ENCODE data around the gene GCN1. TPM values are rescaled to one million over a fixed set of nuclear protein-coding genes. Genes with fewer than 3 reads are reported as not detected.

Gene GCN1
- total and polyA plus RNA-seq, 2 of the 8 experiments (the other 6 are each of a cell fraction or from before 2014, with no cell fraction given), result 61.4 to 133 TPM

DNA sequence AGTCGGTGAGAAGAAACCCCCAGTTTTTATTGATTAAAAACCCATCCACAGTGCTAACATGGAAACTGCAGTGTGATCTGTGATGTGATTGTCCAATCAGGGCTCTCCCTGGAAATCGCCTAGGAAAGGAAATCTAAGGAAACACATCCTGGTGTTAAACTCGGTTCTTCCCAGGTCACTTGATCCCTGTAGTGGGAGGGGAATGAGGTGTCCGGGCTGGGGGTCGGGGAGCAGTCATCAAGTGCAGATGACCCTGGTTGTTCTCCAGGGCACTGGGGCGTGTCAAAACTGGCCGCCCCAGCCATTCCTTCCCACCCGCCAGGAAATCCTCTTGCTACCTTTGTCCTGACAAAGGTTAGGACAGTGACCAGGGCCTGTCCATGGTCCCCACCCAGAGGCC is 98.8 kb downstream of the GCN1 start:
- no peak overlapping the region for H2BK120ac ChIP-seq (replicated peaks; ENCODE audit: low read depth, low read length)
- no peak overlapping the region for H2BK15ac ChIP-seq (ENCODE audit: low read length)
- FAIRE-seq (no peak), DNase-seq (ENCODE audit: low read depth in 1 of 2, low spot score in 2 of 2) (no peak)
- peaks cover 0 to 10% of the 10 kb centered on the region in 2 experiments; a peak in 2 of 4 replicates for H3K79me2 ChIP-seq (ENCODE audit: control insufficient read depth in 1 of 2, insufficient read depth in 2 of 2, low read length in 2 of 2)
- POLR2A ChIA-PET (ENCODE audit: partially characterized antibody), result interaction anchor here (1.1 to 11.7 kb wide), 6 partner anchors 9 to 104 kb away, joined by 3 to 96 read pairs (median 4); partner anchors contain the start of gene RAB35
- H3K4ac ChIP-seq (replicated peaks; ENCODE audit: insufficient read length, low read depth, low read length), result no peak overlapping the region
- no peak overlapping the region for H2AK5ac ChIP-seq (ENCODE audit: low read depth, low read length)
- no peak overlapping the region; the same call in 1 of the 2 replicates for H4K8ac ChIP-seq (ENCODE audit: extremely low read depth, insufficient read depth, low read length)
- no peak overlapping the region for H2BK20ac ChIP-seq (ENCODE audit: low read length)
- H2BK5ac ChIP-seq (ENCODE audit: low read depth, low read length), result 0 out of 2 replicates have a peak overlapping the region, but pooled peaks have one; percentile 30
- no peaks in the 10 kb centered on the region for H3K27me3 ChIP-seq (replicated peaks in 1 of 4; ENCODE audit: control insufficient read depth in 3 of 4, extremely low read depth in 1 of 4, insufficient read depth in 3 of 4, low read length in 3 of 4)
- no peak overlapping the region for H3K4me2 ChIP-seq (ENCODE audit: insufficient read depth in 1 of 2, low read depth in 2 of 2, low read length in 2 of 2)
- H2BK12ac ChIP-seq (ENCODE audit: low read depth, low read length), result no peak overlapping the region
- peaks cover 0 to 12% (median 8%) of the 10 kb centered on the region in 4 experiments; a peak in 6 of 8 replicates for H3K36me3 ChIP-seq (ENCODE audit: control insufficient read depth in 2 of 4, insufficient read depth in 4 of 4, low read length in 3 of 4)
- peaks cover 6 to 11% of the 10 kb centered on the region in 2 experiments for H4K20me1 ChIP-seq (replicated peaks in 1 of 2; ENCODE audit: control insufficient read depth in 1 of 2, insufficient read depth in 2 of 2, low read length in 2 of 2)
- WGBS, 2 experiments (ENCODE audit: extremely low coverage in 1 of 2, insufficient coverage in 1 of 2, insufficient read length in 1 of 2, insufficient replicate concordance in 2 of 2, low coverage in 1 of 2, low lambda C conversion rate in 2 of 2, missing lambda C conversion rate in 1 of 2), result 82% methylated on average over 8 of the region's 8 CpGs; no CpG with 5 or more reads in 1 of the 2 experiments
- H3K9ac ChIP-seq (replicated peaks in 1 of 4; ENCODE audit: extremely low read depth in 1 of 4, low read depth in 3 of 4, low read length in 3 of 4), result peak overlapping the region in 1 of 4 experiments; percentile 19; a peak in 1 of 7 replicates
- no peak overlapping the region for H3K18ac ChIP-seq (ENCODE audit: extremely low read depth, low read length)
- no peaks in the 10 kb centered on the region for H3K9me3 ChIP-seq (ENCODE audit: insufficient read depth in 2 of 2, low read depth in 1 of 2, low read length in 1 of 2)
- no peak overlapping the region for H4K5ac ChIP-seq (ENCODE audit: insufficient read length, low read depth, low read length)
- peaks cover 6 to 32% (median 27%) of the 10 kb centered on the region in 4 experiments for H3K4me1 ChIP-seq (replicated peaks in 1 of 4; ENCODE audit: control insufficient read depth in 3 of 4, insufficient read depth in 4 of 4, low read length in 3 of 4)
- TF ChIP-seq GABPA (IDR thresholded peaks at IDR 0.05; ENCODE audit: borderline replicate concordance, insufficient read depth, low read length) (no peak), EZH2 (IDR thresholded peaks at IDR 0.05; ENCODE audit: low read depth, low read length, severe bottlenecking) (no peak), RFX5 (IDR thresholded peaks at IDR 0.05; ENCODE audit: borderline replicate concordance, low read depth, low read length) (no peak), RXRA (IDR thresholded peaks at IDR 0.05; ENCODE audit: insufficient read depth, low read depth, low read length) (no peak), YY1 (IDR thresholded peaks at IDR 0.05; ENCODE audit: low read depth, low read length) (no peak), BCL11A (IDR thresholded peaks at IDR 0.05; ENCODE audit: low read depth in 2 of 2, low read length in 2 of 2) (no peak), JUND (IDR thresholded peaks at IDR 0.05; ENCODE audit: low read length) (no peak)
- TF ChIP-seq, protein P1, sequence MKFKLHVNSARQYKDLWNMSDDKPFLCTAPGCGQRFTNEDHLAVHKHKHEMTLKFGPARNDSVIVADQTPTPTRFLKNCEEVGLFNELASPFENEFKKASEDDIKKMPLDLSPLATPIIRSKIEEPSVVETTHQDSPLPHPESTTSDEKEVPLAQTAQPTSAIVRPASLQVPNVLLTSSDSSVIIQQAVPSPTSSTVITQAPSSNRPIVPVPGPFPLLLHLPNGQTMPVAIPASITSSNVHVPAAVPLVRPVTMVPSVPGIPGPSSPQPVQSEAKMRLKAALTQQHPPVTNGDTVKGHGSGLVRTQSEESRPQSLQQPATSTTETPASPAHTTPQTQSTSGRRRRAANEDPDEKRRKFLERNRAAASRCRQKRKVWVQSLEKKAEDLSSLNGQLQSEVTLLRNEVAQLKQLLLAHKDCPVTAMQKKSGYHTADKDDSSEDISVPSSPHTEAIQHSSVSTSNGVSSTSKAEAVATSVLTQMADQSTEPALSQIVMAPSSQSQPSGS (IDR thresholded peaks at IDR 0.05; ENCODE audit: low read length), result no peak
- TF ChIP-seq, protein P2, sequence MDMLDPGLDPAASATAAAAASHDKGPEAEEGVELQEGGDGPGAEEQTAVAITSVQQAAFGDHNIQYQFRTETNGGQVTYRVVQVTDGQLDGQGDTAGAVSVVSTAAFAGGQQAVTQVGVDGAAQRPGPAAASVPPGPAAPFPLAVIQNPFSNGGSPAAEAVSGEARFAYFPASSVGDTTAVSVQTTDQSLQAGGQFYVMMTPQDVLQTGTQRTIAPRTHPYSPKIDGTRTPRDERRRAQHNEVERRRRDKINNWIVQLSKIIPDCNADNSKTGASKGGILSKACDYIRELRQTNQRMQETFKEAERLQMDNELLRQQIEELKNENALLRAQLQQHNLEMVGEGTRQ (IDR thresholded peaks at IDR 0.05; ENCODE audit: low read length), result no peak
- no peak overlapping the region for H3K4me3 ChIP-seq (ENCODE audit: extremely low read depth in 1 of 4, insufficient read depth in 2 of 4, low read depth in 3 of 4, low read length in 4 of 4)
- H3K79me1 ChIP-seq (ENCODE audit: low read depth, low read length), result peaks cover 3% of the 10 kb centered on the region; the same call in 1 of the 2 replicates
- peak overlapping the region; percentile 45; the same call in 1 of the 2 replicates for H3K27ac ChIP-seq (ENCODE audit: low read depth, low read length)
- H2AFZ ChIP-seq (ENCODE audit: low read length), result no peak overlapping the region
- H3K56ac ChIP-seq (replicated peaks; ENCODE audit: insufficient read length, low read depth, low read length), result no peak overlapping the region
- no peak overlapping the region for H3K14ac ChIP-seq (ENCODE audit: insufficient read length)
- no peaks in the 10 kb centered on the region for H3K23me2 ChIP-seq (ENCODE audit: low read depth, low read length)
- no peak overlapping the region for H3K23ac ChIP-seq (ENCODE audit: insufficient read length)
- H4K91ac ChIP-seq (replicated peaks; ENCODE audit: insufficient read length, low read length), result no peak overlapping the region
- CTCF ChIA-PET (ENCODE audit: partially characterized antibody), result interaction anchor here (0.6 kb wide), 1 partner anchor 16 kb away, joined by 3 read pairs; no protein-coding TSS in a partner anchor

Measured in H1 (cell line).